ENCODE data around the gene VN1R2.
"Not testable (repeated sequence)": the region's sequence is repeated elsewhere in the genome, so short reads cannot be mapped to it uniquely, and the experiment has no call there.

The VN1R2 gene

GRCh38 chr19:53257715-53258342, at the start of gene VN1R2:
TSS of gene VN1R2 (plus strand) at chr19:53258292. CDS start at chr19:53258376, 84 bp downstream.
- Mint-ChIP-seq H3K36me3 (ENCODE audit: low read depth) (peaks cover 16% of the 10 kb centered on the region), H3K9me3 (peaks cover 33% of the 10 kb centered on the region), H3K4me3 (peak within 1 kb of the TSS in 2 of 3 experiments; percentile 35 to 50), H3K4me1 (peaks cover 10% of the 10 kb centered on the region)
- H3K27me3 Mint-ChIP-seq (ENCODE audit: low read depth); H3K27ac Mint-ChIP-seq: not testable (repeated sequence)

- not testable (repeated sequence) for H3K4me1 Mint-ChIP-seq; H3K27ac Mint-ChIP-seq; H3K4me3 Mint-ChIP-seq; H3K27me3 Mint-ChIP-seq (ENCODE audit: low read depth)
- Mint-ChIP-seq H3K9me3 (peaks cover 87% of the 10 kb centered on the region), H3K36me3 (ENCODE audit: low read depth) (peaks cover 78% of the 10 kb centered on the region)
Measured at GRCh38 chr19:53211554-53211953, 46.5 kb upstream of the VN1R2 start.

- Mint-ChIP-seq H3K4me3 (no peak overlapping the region), H3K4me1 (no peaks in the 10 kb centered on the region), H3K27me3 (ENCODE audit: low read depth) (no peaks in the 10 kb centered on the region)
Measured at GRCh38 chr19:53212703-53213320, 45.3 kb upstream of the VN1R2 start.

GRCh38 chr19:53222716-53223115, 35.4 kb upstream of the VN1R2 start:
- not testable (repeated sequence) for H3K4me1 Mint-ChIP-seq; H3K27me3 Mint-ChIP-seq (ENCODE audit: low read depth); H3K4me3 Mint-ChIP-seq; H3K27ac Mint-ChIP-seq
- peaks cover 53% of the 10 kb centered on the region for H3K9me3 Mint-ChIP-seq
- peaks cover 21% of the 10 kb centered on the region for H3K36me3 Mint-ChIP-seq (ENCODE audit: low read depth)

More at GRCh38 chr19:53212703-53213320, 45.3 kb upstream of the VN1R2 start:
- TF ChIP-seq CTCF (IDR thresholded peaks at IDR 0.05; ENCODE audit: unreplicated experiment in 3 of 3) = no peak
- H3K9me3 Mint-ChIP-seq = peaks cover 83% of the 10 kb centered on the region
- H3K36me3 Mint-ChIP-seq (ENCODE audit: low read depth) = peaks cover 67% of the 10 kb centered on the region
- H3K27ac Mint-ChIP-seq = no peak overlapping the region

- no peak overlapping the region for H3K27ac Mint-ChIP-seq
- H3K9me3 Mint-ChIP-seq = peaks cover 50% of the 10 kb centered on the region
- H3K4me3 Mint-ChIP-seq = no peak overlapping the region
- H3K27me3 Mint-ChIP-seq (ENCODE audit: low read depth) = no peaks in the 10 kb centered on the region
- H3K4me1 Mint-ChIP-seq = no peaks in the 10 kb centered on the region
- H3K36me3 Mint-ChIP-seq (ENCODE audit: low read depth) = peaks cover 31% of the 10 kb centered on the region
- TF ChIP-seq CTCF (IDR thresholded peaks at IDR 0.05; ENCODE audit: unreplicated experiment in 3 of 3) = no peak
Measured at GRCh38 chr19:53224606-53225005, 33.5 kb upstream of the VN1R2 start.

- H3K27me3 Mint-ChIP-seq (ENCODE audit: low read depth) = no peaks in the 10 kb centered on the region
- TF ChIP-seq CTCF (IDR thresholded peaks at IDR 0.05; ENCODE audit: unreplicated experiment in 3 of 3) = no peak
Measured at GRCh38 chr19:53237114-53237777, 20.8 kb upstream of the VN1R2 start.

GRCh38 chr19:53246498-53246897, 11.6 kb upstream of the VN1R2 start:
- no peaks in the 10 kb centered on the region for H3K27me3 Mint-ChIP-seq (ENCODE audit: low read depth)

More at GRCh38 chr19:53237114-53237777, 20.8 kb upstream of the VN1R2 start:
- Mint-ChIP-seq H3K4me3 (no peak overlapping the region), H3K36me3 (ENCODE audit: low read depth) (peaks cover 86% of the 10 kb centered on the region), H3K9me3 (peaks cover 80% of the 10 kb centered on the region), H3K27ac (no peak overlapping the region), H3K4me1 (no peaks in the 10 kb centered on the region)

More at GRCh38 chr19:53246498-53246897, 11.6 kb upstream of the VN1R2 start:
- Mint-ChIP-seq H3K27ac (no peak overlapping the region), H3K9me3 (peaks cover 81% of the 10 kb centered on the region), H3K4me1 (no peaks in the 10 kb centered on the region), H3K4me3 (no peak overlapping the region), H3K36me3 (ENCODE audit: low read depth) (peaks cover 99% of the 10 kb centered on the region)
- no peak for TF ChIP-seq CTCF (IDR thresholded peaks at IDR 0.05; ENCODE audit: unreplicated experiment in 3 of 3)

Measured in nephron (organoid).